OCI-LY3 (cell line): ENCODE results near the gene GIPR.

Experiments used
- CTCF ChIP-seq: fragments of 200-600, 300-600 bp; sonication (generic); IDR thresholded peaks from 2 replicates; pipeline ENCODE4 v1.5.1; 2014; ENCODE audit warnings: antibody characterized with exemption, low read length, low read depth
- EZH2phosphoT487 ChIP-seq: fragments of 200-600 bp; shearing (Covaris generic); IDR thresholded peaks from 2 replicates; pipeline ENCODE4 v1.6.1; 2018; ENCODE audit warnings: antibody characterized with exemption, mixed run types, low read depth

GRCh38 chr19:45632468-45633196 lies 35.4 kb upstream of the GIPR start:
- no peak for TF ChIP-seq CTCF
- TF ChIP-seq EZH2phosphoT487, result no peak
